Colonic mucosa (tissue), 4 donors: ENCODE data around the gene SEC22A. TPM values are rescaled to one million over a fixed set of nuclear protein-coding genes. Genes with fewer than 3 reads are reported as not detected.

Experiments used
- DNase-seq: peaks from one replicate; pipeline ENCODE4 v3.0.0-alpha.2; 2020
- H3K27ac ChIP-seq: fragments of 200-600 bp; one replicate; pipeline ENCODE4 v1.8.0; 2021
- H3K27me3 ChIP-seq: fragments of 200-600 bp; one replicate; pipeline ENCODE4 v1.8.0; 2021
- H3K36me3 ChIP-seq: fragments of 200-600 bp; one replicate; pipeline ENCODE4 v1.8.0; 2021
- H3K4me1 ChIP-seq: fragments of 200-600 bp; one replicate; pipeline ENCODE4 v1.8.0; 2021; ENCODE audit warnings: mild to moderate bottlenecking
- H3K4me3 ChIP-seq: fragments of 200-600 bp; one replicate; pipeline ENCODE4 v1.8.0; 2021
- H3K9ac ChIP-seq, 2 donors: one replicate each; pipeline ENCODE4 v1.7.0; 2013; ENCODE audit warnings: control low read depth in 2 of 2, low read depth in 2 of 2, low read length in 2 of 2
- H3K9me3 ChIP-seq: fragments of 200-600 bp; one replicate; pipeline ENCODE4 v1.8.0; 2021
- CTCF ChIP-seq: fragments of 200-600 bp; IDR thresholded peaks from one replicate; pipeline ENCODE4 v1.8.0; 2022; ENCODE audit warnings: antibody characterized with exemption, mild to moderate bottlenecking
- intact Hi-C: fragments of 100-400 bp; cut with DNase I; formaldehyde crosslinking; loops from one replicate; pipeline ENCODE4 v1.14.1; 2022
- total RNA-seq, 2 donors: library from RNA; stranded (reverse); fragmentation: NEBNext Ultra II Directional in 1 of 2; extraction: Animal tissue kit (Norgen Biotek cat#: 25700) in 1 of 2; gene quantifications; one replicate each; pipeline ENCODE4 v1.2.1, GENCODE V29; 2021
- donor health status: healthy.
- donor health status: DM: no; HTN: no; CAD: no.
- donor health status: DM: no; HTN: no; CAD: no.

Gene SEC22A
- total RNA-seq, 2 donors from 2014 or later, result 15.6 to 18.7 TPM

DNA sequence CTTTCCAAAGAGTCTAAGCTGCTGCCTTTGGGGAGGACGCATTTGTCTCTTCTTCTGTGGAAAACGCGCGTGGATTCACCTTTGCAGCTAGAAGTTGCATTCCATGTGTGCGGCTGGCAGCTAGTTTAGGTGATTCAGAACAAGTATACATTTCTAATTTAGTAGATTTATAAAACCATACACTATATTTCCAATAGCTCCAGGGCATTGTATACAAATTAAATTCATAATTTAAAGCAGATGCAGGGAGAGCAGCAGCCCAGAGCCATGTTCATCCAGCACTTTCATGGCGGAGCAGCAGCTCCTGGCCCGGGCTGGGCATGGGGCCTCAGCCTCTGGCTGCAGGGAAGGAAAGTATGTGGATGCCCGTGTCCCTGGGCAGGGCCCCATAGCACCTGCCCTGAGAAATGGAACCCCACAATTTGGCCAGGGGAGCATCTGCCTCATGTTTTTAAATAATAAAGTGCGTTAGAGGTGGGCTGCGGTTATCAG, 42.8 kb upstream of the SEC22A start:
- Histone ChIP-seq H3K27ac (no peak overlapping the region), H3K36me3 (no peaks in the 10 kb centered on the region), H3K27me3 (no peaks in the 10 kb centered on the region), H3K4me1 (no peaks in the 10 kb centered on the region), H3K9me3 (no peaks in the 10 kb centered on the region), H3K4me3 (no peak overlapping the region), H3K9ac (no peak overlapping the region)
- no peak for TF ChIP-seq CTCF
- intact Hi-C loops, result no loop called here
- DNase-seq, result no peak

GRCh38 chr3:123159926-123160635, 41.7 kb upstream of the SEC22A start:
- Histone ChIP-seq H3K4me1 (no peaks in the 10 kb centered on the region), H3K9ac (no peak overlapping the region), H3K36me3 (no peaks in the 10 kb centered on the region), H3K27me3 (no peaks in the 10 kb centered on the region), H3K4me3 (no peak overlapping the region), H3K27ac (no peak overlapping the region), H3K9me3 (no peaks in the 10 kb centered on the region)
- intact Hi-C loops, result no loop called here
- DNase-seq, result no peak
- no peak for TF ChIP-seq CTCF

- Histone ChIP-seq H3K4me1 (no peaks in the 10 kb centered on the region), H3K9ac (no peak overlapping the region), H3K27me3 (no peaks in the 10 kb centered on the region), H3K9me3 (no peaks in the 10 kb centered on the region), H3K36me3 (no peaks in the 10 kb centered on the region), H3K4me3 (no peak overlapping the region), H3K27ac (no peak overlapping the region)
- DNase-seq, result no peak
- intact Hi-C loops, result no loop called here
- no peak for TF ChIP-seq CTCF
Measured at GRCh38 chr3:123161167-123161566, 40.6 kb upstream of the SEC22A start.

- Histone ChIP-seq H3K27ac (no peak overlapping the region), H3K36me3 (no peaks in the 10 kb centered on the region), H3K9me3 (no peaks in the 10 kb centered on the region), H3K9ac (no peak overlapping the region), H3K27me3 (no peaks in the 10 kb centered on the region), H3K4me3 (no peak overlapping the region), H3K4me1 (no peaks in the 10 kb centered on the region)
- TF ChIP-seq CTCF, result no peak
- intact Hi-C loops, result no loop called here
- no peak for DNase-seq
Measured at GRCh38 chr3:123163141-123163540, 38.6 kb upstream of the SEC22A start.

- DNase-seq, result no peak
- Histone ChIP-seq H3K9me3 (no peaks in the 10 kb centered on the region), H3K27me3 (no peaks in the 10 kb centered on the region), H3K9ac (no peak overlapping the region), H3K36me3 (no peaks in the 10 kb centered on the region), H3K27ac (no peak overlapping the region), H3K4me1 (no peaks in the 10 kb centered on the region), H3K4me3 (no peak overlapping the region)
- no peak for TF ChIP-seq CTCF
- intact Hi-C loops, result no loop called here
Measured at GRCh38 chr3:123165163-123165562, 36.6 kb upstream of the SEC22A start.
